ENCODE data around the gene SLC11A2. TPM values are rescaled to one million over a fixed set of nuclear protein-coding genes. Genes with fewer than 3 reads are reported as not detected.

SLC11A2 gene
- total RNA-seq, 1 donor from 2014 or later, result 43.7 TPM

DNA sequence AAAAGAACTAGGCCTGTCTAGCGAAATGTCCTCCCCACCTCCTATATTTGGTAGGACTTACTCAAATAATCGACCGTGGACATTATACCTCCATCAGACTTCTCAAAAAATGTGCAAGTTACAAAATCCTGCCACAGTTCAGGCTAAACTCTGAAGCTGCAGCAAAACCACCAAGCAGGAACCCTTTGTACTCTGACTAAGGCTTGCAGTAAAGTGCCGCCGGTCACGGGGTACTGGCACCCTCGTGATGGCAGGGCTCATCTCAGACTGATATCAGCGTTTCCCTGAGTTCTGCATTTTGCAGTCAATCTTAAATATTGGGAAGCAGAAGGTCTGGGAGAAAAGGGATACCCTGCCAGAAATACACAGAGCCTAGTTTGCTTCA lies 17.1 kb downstream of the SLC11A2 start:
- DNase-seq (ENCODE audit: low read depth), result no peak
- TF ChIP-seq, protein P1, sequence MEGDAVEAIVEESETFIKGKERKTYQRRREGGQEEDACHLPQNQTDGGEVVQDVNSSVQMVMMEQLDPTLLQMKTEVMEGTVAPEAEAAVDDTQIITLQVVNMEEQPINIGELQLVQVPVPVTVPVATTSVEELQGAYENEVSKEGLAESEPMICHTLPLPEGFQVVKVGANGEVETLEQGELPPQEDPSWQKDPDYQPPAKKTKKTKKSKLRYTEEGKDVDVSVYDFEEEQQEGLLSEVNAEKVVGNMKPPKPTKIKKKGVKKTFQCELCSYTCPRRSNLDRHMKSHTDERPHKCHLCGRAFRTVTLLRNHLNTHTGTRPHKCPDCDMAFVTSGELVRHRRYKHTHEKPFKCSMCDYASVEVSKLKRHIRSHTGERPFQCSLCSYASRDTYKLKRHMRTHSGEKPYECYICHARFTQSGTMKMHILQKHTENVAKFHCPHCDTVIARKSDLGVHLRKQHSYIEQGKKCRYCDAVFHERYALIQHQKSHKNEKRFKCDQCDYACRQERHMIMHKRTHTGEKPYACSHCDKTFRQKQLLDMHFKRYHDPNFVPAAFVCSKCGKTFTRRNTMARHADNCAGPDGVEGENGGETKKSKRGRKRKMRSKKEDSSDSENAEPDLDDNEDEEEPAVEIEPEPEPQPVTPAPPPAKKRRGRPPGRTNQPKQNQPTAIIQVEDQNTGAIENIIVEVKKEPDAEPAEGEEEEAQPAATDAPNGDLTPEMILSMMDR (conservative IDR thresholded peaks at IDR 0.05; ENCODE audit: low read depth, low read length), result no peak
- H3K4me3 ChIP-seq (ENCODE audit: low read depth, low read length), result peak overlapping the region; percentile 55

DNA sequence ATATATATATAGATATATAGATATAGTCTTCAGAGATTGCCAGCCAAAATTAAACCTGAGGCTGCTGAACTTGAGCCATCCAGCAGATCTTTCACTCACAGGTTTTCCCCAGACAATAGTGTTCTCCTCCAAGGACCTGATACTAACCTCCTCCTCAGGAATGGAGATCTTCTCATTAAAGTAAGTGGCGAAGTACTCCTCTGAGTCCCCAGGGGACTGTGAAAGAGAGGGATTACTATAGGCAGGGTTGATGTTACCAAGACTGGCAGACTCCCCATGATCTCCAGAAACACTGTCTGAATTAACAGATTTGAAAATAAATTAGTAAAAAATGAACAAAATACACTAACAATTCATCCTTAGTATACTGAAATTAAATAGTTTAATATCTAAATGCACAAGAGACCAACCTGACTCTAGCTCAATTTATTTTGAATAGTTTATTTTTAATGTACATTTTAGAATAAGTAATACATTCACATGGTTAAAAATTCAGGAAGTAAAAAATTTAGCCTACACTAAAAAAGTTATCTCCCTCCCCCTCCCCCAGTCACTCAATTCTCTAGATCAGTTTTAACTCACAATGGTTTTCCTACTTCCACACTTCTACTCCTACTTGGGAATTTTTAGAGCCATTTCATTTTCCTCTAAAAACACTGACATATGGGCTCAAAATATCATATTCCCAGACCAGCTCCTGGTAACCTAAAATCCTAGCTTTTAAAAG lies 17.7 kb downstream of the SLC11A2 start:
- TF ChIP-seq, protein P1 (conservative IDR thresholded peaks at IDR 0.05; ENCODE audit: low read depth, low read length), result no peak
- DNase-seq (ENCODE audit: low read depth), result no peak
- H3K4me3 ChIP-seq (ENCODE audit: low read depth, low read length), result peak overlapping the region; percentile 55

DNA sequence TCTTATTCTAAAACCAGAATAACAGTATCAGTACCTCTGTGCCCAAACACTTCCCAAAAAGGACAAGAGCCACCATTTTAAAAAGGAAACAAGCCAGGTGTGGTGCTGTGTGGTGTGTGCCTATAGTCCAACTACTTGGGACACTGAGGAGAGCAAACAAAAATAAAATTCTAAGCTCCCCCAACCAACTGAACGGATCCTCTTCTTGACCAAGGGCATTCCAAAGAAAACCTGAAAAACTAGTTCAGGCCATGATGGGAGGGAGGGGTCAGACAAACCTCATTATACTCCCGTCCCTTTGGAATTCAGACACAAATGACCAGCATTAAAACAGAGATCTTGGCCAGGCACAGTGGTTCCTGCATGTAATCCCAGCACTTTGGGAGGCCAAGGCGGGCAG lies 20.5 kb downstream of the SLC11A2 start:
- TF ChIP-seq, protein P1 (conservative IDR thresholded peaks at IDR 0.05; ENCODE audit: low read depth, low read length), result no peak
- H3K4me3 ChIP-seq (ENCODE audit: low read depth, low read length), result no peak overlapping the region
- no peak for DNase-seq (ENCODE audit: low read depth)

DNA sequence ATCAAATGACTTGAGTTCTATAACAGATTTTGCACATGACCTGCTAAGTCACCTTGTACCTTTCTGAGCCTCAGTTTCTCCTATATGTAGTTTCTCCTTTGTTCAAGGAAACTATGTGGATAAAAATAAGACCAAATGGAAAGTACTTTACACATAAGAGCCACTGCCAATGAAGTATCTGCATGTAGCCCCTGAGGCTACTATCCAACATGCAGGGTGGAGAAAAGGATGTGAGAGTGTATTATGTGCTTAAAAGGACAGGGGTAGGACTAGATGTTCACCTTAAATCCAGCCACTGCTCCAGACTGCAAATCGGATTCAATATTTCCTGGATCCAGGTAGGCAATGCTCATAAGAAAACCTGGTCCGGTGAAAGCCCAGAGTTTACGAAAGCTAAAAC lies 21.2 kb downstream of the SLC11A2 start:
- no peak overlapping the region for H3K4me3 ChIP-seq (ENCODE audit: low read depth, low read length)
- no peak for DNase-seq (ENCODE audit: low read depth)
- TF ChIP-seq, protein P1 (conservative IDR thresholded peaks at IDR 0.05; ENCODE audit: low read depth, low read length), result no peak

DNA sequence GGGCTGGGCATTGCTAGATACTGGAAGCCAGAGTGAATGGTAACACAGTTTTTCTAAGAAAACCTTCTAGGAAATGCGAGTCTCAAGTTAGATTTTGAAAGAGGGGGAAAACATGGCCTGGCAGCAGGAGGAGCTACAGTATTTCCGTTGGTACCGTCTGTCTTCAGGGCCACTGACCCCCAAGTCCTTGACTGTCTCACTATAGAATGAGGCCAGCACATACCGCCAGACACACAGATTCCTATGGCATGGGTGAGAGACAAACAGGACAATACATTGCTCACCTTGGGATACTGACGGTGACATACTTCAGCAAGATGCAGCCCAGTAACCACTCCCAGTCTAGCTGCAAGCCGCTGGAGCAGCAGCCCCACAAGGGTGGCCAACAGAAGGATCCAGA lies 21.7 kb downstream of the SLC11A2 start:
- DNase-seq (ENCODE audit: low read depth), result no peak
- H3K4me3 ChIP-seq (ENCODE audit: low read depth, low read length), result no peak overlapping the region
- TF ChIP-seq, protein P1 (conservative IDR thresholded peaks at IDR 0.05; ENCODE audit: low read depth, low read length), result no peak

DNA sequence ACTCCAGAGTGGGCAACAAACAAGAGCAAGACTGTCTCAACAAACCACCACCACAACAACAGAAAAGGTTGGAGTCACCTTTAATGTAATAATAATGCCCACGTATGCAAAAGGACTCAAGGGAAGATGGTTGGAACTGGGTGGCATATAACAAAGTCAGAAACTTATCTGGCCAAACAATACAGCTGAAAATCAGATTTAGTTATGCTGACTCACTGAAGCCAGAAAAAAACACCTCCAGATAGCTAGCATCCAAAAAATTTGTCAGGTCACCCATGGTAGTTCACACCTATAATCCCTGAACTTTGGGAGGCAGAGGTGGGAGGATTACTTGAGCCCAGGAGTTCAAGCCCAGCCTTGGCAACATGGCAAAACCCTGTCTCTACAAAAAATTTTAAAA lies 24.4 kb downstream of the SLC11A2 start:
- no peak for DNase-seq (ENCODE audit: low read depth)
- no peak overlapping the region for H3K4me3 ChIP-seq (ENCODE audit: low read depth, low read length)
- TF ChIP-seq, protein P1 (conservative IDR thresholded peaks at IDR 0.05; ENCODE audit: low read depth, low read length), result no peak

DNA sequence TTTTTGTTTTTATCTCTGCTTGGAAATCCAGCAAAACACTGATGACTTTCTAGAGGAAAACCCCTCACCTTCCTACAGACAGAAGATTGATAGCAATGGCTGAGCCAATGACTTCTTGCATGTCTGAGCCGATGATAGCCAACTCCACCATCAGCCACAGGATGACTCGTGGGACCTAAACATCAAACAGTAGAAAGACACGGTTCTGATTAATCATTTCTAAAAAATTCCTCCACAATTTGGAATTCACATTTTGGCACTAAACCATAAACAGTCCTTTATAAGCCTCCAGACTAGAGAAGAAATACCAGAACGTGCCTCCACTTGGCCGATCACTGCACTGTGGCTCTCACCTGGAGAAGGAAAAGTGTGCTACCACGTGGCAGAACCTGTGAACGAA lies 25.9 kb downstream of the SLC11A2 start:
- TF ChIP-seq, protein P1 (conservative IDR thresholded peaks at IDR 0.05; ENCODE audit: low read depth, low read length), result no peak
- H3K4me3 ChIP-seq (ENCODE audit: low read depth, low read length), result no peak overlapping the region
- no peak for DNase-seq (ENCODE audit: low read depth)
